Thoracic aorta (tissue), 2 donors: ENCODE data around the gene PRDM15. TPM values are rescaled to one million over a fixed set of nuclear protein-coding genes. Genes with fewer than 3 reads are reported as not detected.

Experiments
- ATAC-seq: fragments of 150-250 bp; one replicate; pipeline ENCODE4 v1.8.0; 2017; ENCODE audit warnings: low read depth; ENCODE audit not compliant: insufficient number of reproducible peaks, low FRiP score
- DNase-seq: peaks from one replicate; pipeline ENCODE4 v3.0.0-alpha.2; 2020; ENCODE audit warnings: low spot score
- H3K27ac ChIP-seq, 2 donors: fragments of 200-600 bp; sonication (generic); 1 replicate in 1 of 2; 2 replicates in 1 of 2; pipeline ENCODE4 v1.5.1; 2016; ENCODE audit warnings: mild to moderate bottlenecking in 2 of 2, moderate library complexity in 2 of 2
- H3K27me3 ChIP-seq: fragments of 200-600 bp; sonication (generic); replicated peaks from 2 replicates; pipeline ENCODE4 v1.6.0; 2016; ENCODE audit warnings: mild to moderate bottlenecking; ENCODE audit not compliant: insufficient read depth
- H3K36me3 ChIP-seq: fragments of 200-600 bp; sonication (generic); one replicate; pipeline ENCODE4 v1.5.1; 2016
- H3K4me1 ChIP-seq, 2 donors: fragments of 200-600 bp; sonication (generic); 1 replicate in 1 of 2; 2 replicates in 1 of 2; pipeline versions ENCODE4 v1.5.1 to v1.6.0; 2016; ENCODE audit warnings: low read depth in 2 of 2, mild to moderate bottlenecking in 1 of 2; ENCODE audit not compliant: control insufficient read depth in 1 of 2
- H3K4me3 ChIP-seq: fragments of 200-600 bp; sonication (generic); 2 replicates; pipeline ENCODE4 v1.5.1; 2016; ENCODE audit warnings: mild to moderate bottlenecking
- H3K9me3 ChIP-seq: fragments of 200-600 bp; sonication (generic); 2 replicates; pipeline ENCODE4 v1.5.1; 2016
- CTCF ChIP-seq: fragments of 200-600 bp; sonication (generic); IDR thresholded peaks from one replicate; pipeline ENCODE4 v1.5.1; 2019; ENCODE audit warnings: antibody characterized with exemption
- total RNA-seq, 2 donors: library from RNA; depleted of rRNA; stranded (reverse); fragments of >200 nt; gene quantifications; one replicate each; pipeline versions ENCODE4 v1.1.0 to v1.2.3, GENCODE V29; 2016

PRDM15 gene
- total RNA-seq, 2 donors from 2014 or later, result 9.0 to 14.9 TPM

- Histone ChIP-seq H3K9me3 (no peaks in the 10 kb centered on the region), H3K4me3 (no peak overlapping the region), H3K4me1 (peaks cover 2 to 9% of the 10 kb centered on the region in 2 donors), H3K27me3 (no peaks in the 10 kb centered on the region), H3K36me3 (peaks cover 7% of the 10 kb centered on the region), H3K27ac (no peak overlapping the region)
- DNase-seq (no peak), ATAC-seq (no peak)
- no peak for TF ChIP-seq CTCF
Measured at GRCh38 chr21:41863439-41863740, 15.8 kb downstream of the PRDM15 start.

- Histone ChIP-seq H3K9me3 (no peaks in the 10 kb centered on the region), H3K36me3 (peaks cover 7% of the 10 kb centered on the region), H3K27me3 (no peaks in the 10 kb centered on the region), H3K27ac (no peak overlapping the region), H3K4me3 (no peak overlapping the region), H3K4me1 (peaks cover 2 to 9% of the 10 kb centered on the region in 2 donors)
- TF ChIP-seq CTCF, result no peak
- ATAC-seq (no peak), DNase-seq (no peak)
Measured at GRCh38 chr21:41861987-41862386, 17.2 kb downstream of the PRDM15 start.

GRCh38 chr21:41861255-41861654 is 17.9 kb downstream of the PRDM15 start:
- Histone ChIP-seq H3K4me1 (peaks cover 2 to 9% of the 10 kb centered on the region in 2 donors), H3K36me3 (peaks cover 12% of the 10 kb centered on the region), H3K4me3 (no peak overlapping the region), H3K27me3 (no peaks in the 10 kb centered on the region), H3K27ac (no peak overlapping the region), H3K9me3 (no peaks in the 10 kb centered on the region)
- TF ChIP-seq CTCF, result no peak
- no peak for ATAC-seq
- no peak for DNase-seq

GRCh38 chr21:41859297-41859980 is 19.7 kb downstream of the PRDM15 start:
- H3K4me1 ChIP-seq, result peaks cover 2 to 9% of the 10 kb centered on the region in 2 donors

More at GRCh38 chr21:41859297-41859980, 19.7 kb downstream of the PRDM15 start:
- Histone ChIP-seq H3K27ac (no peak overlapping the region), H3K9me3 (no peaks in the 10 kb centered on the region), H3K27me3 (no peaks in the 10 kb centered on the region), H3K4me3 (no peak overlapping the region), H3K36me3 (peaks cover 17% of the 10 kb centered on the region)
- no peak for DNase-seq
- ATAC-seq, result no peak
- TF ChIP-seq CTCF, result no peak
